ENCODE measurements around the gene CADPS.

DNA sequence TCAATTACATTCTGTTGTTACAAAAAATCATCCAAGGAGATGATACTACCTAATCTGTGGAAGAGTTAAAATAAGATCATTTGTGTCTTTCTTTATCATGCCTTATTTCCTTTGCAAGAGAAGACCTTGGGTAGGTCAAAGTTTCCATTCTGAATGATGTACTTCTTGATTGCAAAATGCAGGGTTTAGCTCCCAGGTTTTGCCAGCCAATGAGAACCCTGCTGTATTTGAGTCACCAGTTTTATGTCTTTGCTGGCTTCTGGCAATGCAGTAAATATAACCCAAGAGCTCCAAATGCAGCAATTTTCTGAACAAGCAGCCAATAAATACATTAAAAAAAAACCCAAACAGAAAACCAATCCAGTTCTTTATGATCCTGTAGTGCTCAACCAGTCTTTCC lies 204.9 kb downstream of the CADPS start:
- TF ChIP-seq POLR2AphosphoS5 (IDR thresholded peaks at IDR 0.05; ENCODE audit: low read depth, low read length) (no peak), TAF1 (IDR thresholded peaks at IDR 0.05; ENCODE audit: borderline replicate concordance, insufficient read depth, low read length) (no peak)
- TF ChIP-seq, protein P1, sequence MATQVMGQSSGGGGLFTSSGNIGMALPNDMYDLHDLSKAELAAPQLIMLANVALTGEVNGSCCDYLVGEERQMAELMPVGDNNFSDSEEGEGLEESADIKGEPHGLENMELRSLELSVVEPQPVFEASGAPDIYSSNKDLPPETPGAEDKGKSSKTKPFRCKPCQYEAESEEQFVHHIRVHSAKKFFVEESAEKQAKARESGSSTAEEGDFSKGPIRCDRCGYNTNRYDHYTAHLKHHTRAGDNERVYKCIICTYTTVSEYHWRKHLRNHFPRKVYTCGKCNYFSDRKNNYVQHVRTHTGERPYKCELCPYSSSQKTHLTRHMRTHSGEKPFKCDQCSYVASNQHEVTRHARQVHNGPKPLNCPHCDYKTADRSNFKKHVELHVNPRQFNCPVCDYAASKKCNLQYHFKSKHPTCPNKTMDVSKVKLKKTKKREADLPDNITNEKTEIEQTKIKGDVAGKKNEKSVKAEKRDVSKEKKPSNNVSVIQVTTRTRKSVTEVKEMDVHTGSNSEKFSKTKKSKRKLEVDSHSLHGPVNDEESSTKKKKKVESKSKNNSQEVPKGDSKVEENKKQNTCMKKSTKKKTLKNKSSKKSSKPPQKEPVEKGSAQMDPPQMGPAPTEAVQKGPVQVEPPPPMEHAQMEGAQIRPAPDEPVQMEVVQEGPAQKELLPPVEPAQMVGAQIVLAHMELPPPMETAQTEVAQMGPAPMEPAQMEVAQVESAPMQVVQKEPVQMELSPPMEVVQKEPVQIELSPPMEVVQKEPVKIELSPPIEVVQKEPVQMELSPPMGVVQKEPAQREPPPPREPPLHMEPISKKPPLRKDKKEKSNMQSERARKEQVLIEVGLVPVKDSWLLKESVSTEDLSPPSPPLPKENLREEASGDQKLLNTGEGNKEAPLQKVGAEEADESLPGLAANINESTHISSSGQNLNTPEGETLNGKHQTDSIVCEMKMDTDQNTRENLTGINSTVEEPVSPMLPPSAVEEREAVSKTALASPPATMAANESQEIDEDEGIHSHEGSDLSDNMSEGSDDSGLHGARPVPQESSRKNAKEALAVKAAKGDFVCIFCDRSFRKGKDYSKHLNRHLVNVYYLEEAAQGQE (IDR thresholded peaks at IDR 0.05; ENCODE audit: insufficient read depth in 1 of 2, low read depth in 2 of 2, low read length in 2 of 2): no peak

All from PFSK-1 (cell line).